NCI-H1048 (cell line): ENCODE data around the gene MAP7D3.
"Not testable (repeated sequence)": the region's sequence is repeated elsewhere in the genome, so short reads cannot be mapped to it uniquely, and the experiment has no call there.

Experiments used
- DNase-seq: peaks from one replicate; lab custom pipeline; 2025; lab: John Stamatoyannopoulos, UW

Gene MAP7D3

GRCh38 chrX:136255541-136255940 lies 4.3 kb upstream of the MAP7D3 start:
- no peak for DNase-seq

- no peak for DNase-seq
Measured at GRCh38 chrX:136250191-136251040, 784 bp downstream of the MAP7D3 start.

GRCh38 chrX:136246201-136246600 lies 5.0 kb downstream of the MAP7D3 start:
- DNase-seq, result no peak

GRCh38 chrX:136237849-136238248 lies 13.4 kb downstream of the MAP7D3 start:
- not testable (repeated sequence) for DNase-seq

GRCh38 chrX:136237074-136237473 lies 14.1 kb downstream of the MAP7D3 start:
- DNase-seq, result no peak

GRCh38 chrX:136228839-136229207 lies 22.4 kb downstream of the MAP7D3 start:
- no peak for DNase-seq

- no peak for DNase-seq
Measured at GRCh38 chrX:136227948-136228838, 23.0 kb downstream of the MAP7D3 start.

- no peak for DNase-seq
Measured at GRCh38 chrX:136227074-136227473, 24.1 kb downstream of the MAP7D3 start.

- no peak for DNase-seq
Measured at GRCh38 chrX:136221851-136222513, 29.2 kb downstream of the MAP7D3 start.

- DNase-seq, result no peak
Measured at GRCh38 chrX:136220951-136221350, 30.2 kb downstream of the MAP7D3 start.

GRCh38 chrX:136220540-136220939 lies 30.7 kb downstream of the MAP7D3 start:
- DNase-seq, result no peak

GRCh38 chrX:136219893-136220292 lies 31.3 kb downstream of the MAP7D3 start:
- no peak for DNase-seq

- DNase-seq, result no peak
Measured at GRCh38 chrX:136215559-136215958, 35.6 kb downstream of the MAP7D3 start.

GRCh38 chrX:136214551-136214950 lies 36.6 kb downstream of the MAP7D3 start:
- DNase-seq, result no peak

- no peak for DNase-seq
Measured at GRCh38 chrX:136212557-136213111, 38.6 kb downstream of the MAP7D3 start.

- no peak for DNase-seq
Measured at GRCh38 chrX:136211766-136212556, 39.2 kb downstream of the MAP7D3 start.

GRCh38 chrX:136210806-136211205 lies 40.4 kb downstream of the MAP7D3 start:
- no peak for DNase-seq

- no peak for DNase-seq
Measured at GRCh38 chrX:136210243-136210642, 41.0 kb downstream of the MAP7D3 start.

- DNase-seq, result no peak
Measured at GRCh38 chrX:136209751-136210150, 41.4 kb downstream of the MAP7D3 start.

GRCh38 chrX:136209016-136209738 lies 42.0 kb downstream of the MAP7D3 start:
- DNase-seq, result no peak

- DNase-seq, result no peak
Measured at GRCh38 chrX:136207546-136207945, 43.7 kb downstream of the MAP7D3 start.
